Erythroblast (primary cell): ENCODE measurements around the gene MACROD2.

Experiments used
- GATA1 ChIP-seq: IDR thresholded peaks from 2 replicates; pipeline ENCODE4 v1.6.1; 2011; ENCODE audit warnings: low read depth, mild to moderate bottlenecking, control low read depth, low read length, moderate library complexity
- POLR2A ChIP-seq: IDR thresholded peaks from 2 replicates; pipeline ENCODE4 v1.6.1; 2011; ENCODE audit warnings: mild to moderate bottlenecking, low read length

DNA sequence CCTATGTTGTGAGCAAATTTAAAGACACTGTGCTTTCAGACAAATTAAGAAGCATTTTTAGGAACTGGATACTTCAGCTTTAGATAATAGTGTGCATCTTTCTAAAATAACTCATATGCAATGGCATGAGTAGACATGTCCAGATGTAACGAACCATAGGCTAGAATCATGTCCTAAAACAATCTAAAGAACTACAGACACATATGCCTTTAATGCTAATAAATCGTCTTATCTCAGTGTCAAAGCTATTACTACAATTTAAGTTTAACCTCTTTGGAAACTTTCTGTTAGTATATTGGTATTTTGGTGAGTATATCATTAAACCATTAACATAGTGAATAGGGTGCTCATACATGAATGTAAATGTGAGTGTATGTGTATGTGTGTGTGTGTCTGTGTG is 1250.6 kb downstream of the MACROD2 start:
- TF ChIP-seq POLR2A (no peak), GATA1 (no peak)
